Measurements from ENCODE around the gene COG3.

DNA sequence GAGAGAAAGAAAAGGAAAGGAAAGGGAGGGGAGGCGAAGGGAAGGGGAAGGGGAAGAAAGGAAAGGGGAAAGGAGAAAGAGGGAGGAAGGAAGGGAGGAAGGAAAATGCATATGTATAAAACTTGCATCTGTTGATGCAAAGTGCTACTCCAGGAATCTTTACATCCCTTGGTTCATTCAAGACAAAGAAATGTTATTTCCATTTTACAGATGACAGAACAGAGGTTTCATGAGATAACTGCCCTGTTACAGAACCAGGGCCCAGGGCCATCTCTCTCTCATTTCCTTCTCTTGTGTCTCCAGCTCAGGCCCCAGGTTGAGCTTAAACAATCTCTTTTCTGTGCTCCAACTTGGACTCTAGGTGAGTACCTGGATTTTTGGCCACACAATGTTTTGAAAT is 44.8 kb upstream of the COG3 start:
- TF ChIP-seq EZH2phosphoT487 (IDR thresholded peaks at IDR 0.05; ENCODE audit: insufficient read depth, low read depth) (no peak), EZH2 (IDR thresholded peaks at IDR 0.05; ENCODE audit: insufficient read depth, poor library complexity, severe bottlenecking) (no peak)
